NT2/D1 (cell line): ENCODE data around the gene MORN2.

Source experiments
- YY1 ChIP-seq: IDR thresholded peaks from 2 replicates; pipeline ENCODE4 v1.6.1; 2011; ENCODE audit not compliant: insufficient read length, insufficient read depth
- ZNF274 ChIP-seq: IDR thresholded peaks from 2 replicates; pipeline ENCODE4 v1.6.1; 2011; ENCODE audit warnings: mild to moderate bottlenecking, low read depth, low read length

- TF ChIP-seq ZNF274 (no peak), YY1 (no peak)
Observed at GRCh38 chr2:38911191-38911590, 35.4 kb downstream of the MORN2 start.
